IMR-90 (cell line): Measurements from ENCODE around the gene ANKEF1. TPM values are rescaled to one million over a fixed set of nuclear protein-coding genes. Genes with fewer than 3 reads are reported as not detected.
A peak's percentile ranks its signal among the peaks of the same experiment; 100 is the strongest.

Experiments
- ATAC-seq: fragments of 200-7000 bp; cut with Tn5 transposase; 2 replicates; pipeline ENCODE4 v1.9.1; 2020; ENCODE audit warnings: low read depth, mild to moderate bottlenecking, moderate library complexity
- BruUV-seq: library from RNA; stranded (reverse); fragments of 400-500 nt; replicated peaks from 2 replicates; lab custom pipeline; 2021; lab: Mats Ljungman, UMichigan
- CTCF ChIA-PET: fragments of 300-600 bp; formaldehyde crosslinking; extraction: SDS; loops from one replicate; lab custom pipeline; 2021; ENCODE audit warnings: antibody characterized with exemption; lab: Yijun Ruan, JAX
- POLR2A ChIA-PET: fragments of 300-600 bp; sonication (Branson Sonifier 250); formaldehyde crosslinking; loops from one replicate; lab custom pipeline; 2022; ENCODE audit warnings: antibody characterized with exemption; ENCODE audit not compliant: unreplicated experiment; lab: Charles Lee
- DNase-seq: peaks from one replicate; pipeline ENCODE4 v3.0.0; 2013
- H2AFZ ChIP-seq: replicated peaks from 2 replicates; pipeline ENCODE3; 2013; ENCODE audit warnings: low read length, mild to moderate bottlenecking; ENCODE audit not compliant: poor library complexity
- H2AK5ac ChIP-seq: 2 replicates; pipeline ENCODE4 v1.6.1; 2013; ENCODE audit warnings: low read depth, low read length, inconsistent platforms
- H2AK9ac ChIP-seq: replicated peaks from 2 replicates; pipeline ENCODE3; 2013; ENCODE audit warnings: mild to moderate bottlenecking, low read depth, low read length, moderate library complexity; ENCODE audit not compliant: poor library complexity
- H2BK120ac ChIP-seq: 2 replicates; pipeline ENCODE4 v1.6.1; 2013; ENCODE audit warnings: low read depth, low read length, inconsistent platforms
- H2BK15ac ChIP-seq: 3 replicates; pipeline ENCODE4 v1.6.1; 2013; ENCODE audit warnings: low read depth, low read length, inconsistent platforms
- H2BK20ac ChIP-seq: 2 replicates; pipeline ENCODE4 v1.6.1; 2013; ENCODE audit warnings: low read depth, mild to moderate bottlenecking, inconsistent platforms, low read length, moderate library complexity
- H2BK5ac ChIP-seq: 2 replicates; pipeline ENCODE4 v1.6.1; 2013; ENCODE audit warnings: mild to moderate bottlenecking, low read depth, low read length, inconsistent platforms; ENCODE audit not compliant: poor library complexity, severe bottlenecking
- H3K14ac ChIP-seq: replicated peaks from 2 replicates; pipeline ENCODE4 v1.6.1; 2013; ENCODE audit warnings: low read depth, low read length, inconsistent platforms
- H3K18ac ChIP-seq: 2 replicates; pipeline ENCODE4 v1.6.1; 2013; ENCODE audit warnings: low read depth, low read length, control low read depth
- H3K23ac ChIP-seq: 2 replicates; pipeline ENCODE4 v1.6.1; 2013; ENCODE audit warnings: low read depth, low read length, inconsistent platforms
- H3K27ac ChIP-seq: 2 replicates; pipeline ENCODE4 v1.5.1; 2013; ENCODE audit warnings: mild to moderate bottlenecking, control low read depth, low read length; ENCODE audit not compliant: insufficient read depth
- H3K27me3 ChIP-seq: 2 replicates; pipeline ENCODE4 v1.6.1; 2013; ENCODE audit warnings: low read length; ENCODE audit not compliant: control insufficient read depth, insufficient read depth
- H3K36me3 ChIP-seq: 2 replicates; pipeline ENCODE4 v1.6.1; 2013; ENCODE audit warnings: low read length, mixed read lengths; ENCODE audit not compliant: control insufficient read depth, insufficient read depth
- H3K4ac ChIP-seq: 2 replicates; pipeline ENCODE4 v1.6.1; 2013; ENCODE audit warnings: low read depth, low read length, inconsistent platforms
- H3K4me1 ChIP-seq: 2 replicates; pipeline ENCODE4 v1.6.1; 2013; ENCODE audit warnings: low read length, mixed read lengths; ENCODE audit not compliant: control insufficient read depth, insufficient read depth
- H3K4me2 ChIP-seq: 2 replicates; pipeline ENCODE4 v1.6.1; 2013; ENCODE audit warnings: low read depth, mild to moderate bottlenecking, control low read depth, low read length, moderate library complexity
- H3K4me3 ChIP-seq: 2 replicates; pipeline ENCODE4 v1.5.1; 2013; ENCODE audit warnings: low read depth, mild to moderate bottlenecking, control low read depth, low read length, moderate library complexity; ENCODE audit not compliant: insufficient read depth
- H3K56ac ChIP-seq: 2 replicates; pipeline ENCODE4 v1.6.1; 2013; ENCODE audit warnings: low read length, inconsistent platforms; ENCODE audit not compliant: insufficient read depth; ENCODE audit errors: extremely low read depth
- H3K79me1 ChIP-seq, 2 experiments: 2 replicates each; pipeline ENCODE4 v1.6.1; 2013; ENCODE audit warnings: low read length in 2 of 2, inconsistent platforms in 1 of 2, low read depth in 1 of 2
- H3K9ac ChIP-seq: 2 replicates; pipeline ENCODE4 v1.6.1; 2013; ENCODE audit warnings: low read depth, low read length, control low read depth
- H3K9me1 ChIP-seq: 2 replicates; pipeline ENCODE4 v1.6.1; 2013; ENCODE audit warnings: low read length, inconsistent platforms; ENCODE audit not compliant: insufficient read depth
- H3K9me3 ChIP-seq: 2 replicates; pipeline ENCODE4 v1.6.1; 2013; ENCODE audit warnings: low read length; ENCODE audit not compliant: control insufficient read depth, insufficient read depth
- H4K20me1 ChIP-seq: 2 replicates; pipeline ENCODE4 v1.6.1; 2013; ENCODE audit warnings: low read length, inconsistent platforms; ENCODE audit not compliant: insufficient read depth
- H4K5ac ChIP-seq: 2 replicates; pipeline ENCODE4 v1.6.1; 2013; ENCODE audit warnings: mild to moderate bottlenecking, low read depth, low read length, control low read depth
- H4K8ac ChIP-seq, 2 experiments: 2 replicates each; pipeline ENCODE4 v1.6.1; 2013; ENCODE audit warnings: low read depth in 2 of 2, low read length in 2 of 2, control low read depth in 1 of 2, inconsistent platforms in 1 of 2
- H4K91ac ChIP-seq: 2 replicates; pipeline ENCODE4 v1.6.1; 2013; ENCODE audit warnings: low read depth, low read length, inconsistent platforms; ENCODE audit not compliant: insufficient read depth
- CHD1 ChIP-seq: IDR thresholded peaks from 2 replicates; pipeline ENCODE4 v1.6.1; 2012; ENCODE audit warnings: low read depth, low read length, improper control_type of control experiment
- FOS ChIP-seq: fragments of 150-350 bp; IDR thresholded peaks from 2 replicates; pipeline ENCODE4 v1.6.1; 2016; ENCODE audit warnings: low read depth, low read length
- WGBS, 2 experiments: methylation state at CpG; one replicate each; pipeline versions ENCODE4 v1.1.5 to v1.1.7; 2013; ENCODE audit warnings: missing lambda C conversion rate in 2 of 2; ENCODE audit not compliant: insufficient read length in 1 of 2; ENCODE audit errors: extremely low coverage in 2 of 2; 5-methylcytosine and 5-hydroxymethylcytosine counted together
- dilution Hi-C: fragments of 300-500 bp; cut with HindIII; formaldehyde crosslinking; loops from one replicate; pipeline ENCODE4 v1.14.3; 2018; ENCODE audit warnings: low sequenced_read_pairs; ENCODE audit not compliant: unreplicated experiment
- in situ Hi-C: fragments of 300-500 bp; cut with MboI; formaldehyde crosslinking; loops from 3 replicates; pipeline ENCODE4 v1.14.3; 2019; ENCODE audit warnings: low sequenced_read_pairs, inconsistent platforms, mixed read lengths
- intact Hi-C: fragments of 100-400 bp; cut with micrococcal nuclease; formaldehyde crosslinking; loops from 2 replicates; pipeline ENCODE4 v1.10.0; 2022
- polyA plus RNA-seq, 3 experiments: library from polyadenylated mRNA; depleted of rRNA; stranded (reverse); fragments of >200 nt; gene quantifications; 2 replicates each; pipeline ENCODE4 v1.2.3, GENCODE V29; 2012; ENCODE audit warnings: low replicate concordance in 1 of 3
- total RNA-seq: library from RNA; depleted of rRNA; stranded (reverse); fragments of >200 nt; gene quantifications from 2 replicates; pipeline ENCODE4 v1.2.3, GENCODE V29; 2012

The ANKEF1 gene
- total and polyA plus RNA-seq, 2 of the 4 experiments (the other 2 are of a cell fraction) = 0.31 to 0.54 TPM

GRCh38 chr20:10065154-10065833 is 30.5 kb downstream of the ANKEF1 start:
- Histone ChIP-seq H4K20me1 (no peaks in the 10 kb centered on the region), H3K56ac (no peak overlapping the region), H3K27ac (no peak overlapping the region), H3K9ac (no peak overlapping the region), H2AK9ac (no peak overlapping the region), H4K91ac (no peak overlapping the region), H3K4me2 (no peak overlapping the region), H2AFZ (no peak overlapping the region), H3K4me1 (no peaks in the 10 kb centered on the region), H4K8ac (no peak overlapping the region), H2BK5ac (no peak overlapping the region), H2BK20ac (no peak overlapping the region), H3K9me3 (no peaks in the 10 kb centered on the region), H3K4ac (no peak overlapping the region), H2AK5ac (no peak overlapping the region), H4K5ac (no peak overlapping the region), H3K79me1 (no peaks in the 10 kb centered on the region), H2BK15ac (no peak overlapping the region), H3K36me3 (no peaks in the 10 kb centered on the region), H3K4me3 (no peak overlapping the region), H3K23ac (no peak overlapping the region), H3K14ac (no peak overlapping the region), H3K27me3 (peaks cover 5% of the 10 kb centered on the region), H3K9me1 (no peaks in the 10 kb centered on the region), H3K18ac (no peak overlapping the region), H2BK120ac (no peak overlapping the region)
- dilution Hi-C loops = no loop called here
- CTCF ChIA-PET = no interaction called here
- in situ Hi-C loops = no loop called here
- POLR2A ChIA-PET = interaction anchor here (0.6 kb wide), 1 partner anchor 31 kb away, joined by 4 read pairs; no protein-coding TSS in a partner anchor
- ATAC-seq = no peak
- BruUV-seq = no TSS peak
- DNase-seq = peak; percentile 33
- TF ChIP-seq FOS (0 out of 2 replicates have a peak, but pooled peaks have one; percentile 7), CHD1 (no peak)
- intact Hi-C loops = no loop called here
- WGBS, 2 experiments = 76% methylated on average over 3 of the region's 3 CpGs; no CpG with 5 or more reads in 1 of the 2 experiments
